Adrenal gland (tissue), 5 donors: ENCODE data around the gene IQGAP2.

Experiments used
- POLR2A ChIP-seq, 2 donors: fragments of 450-650 bp; IDR thresholded peaks; one replicate each; pipeline ENCODE4 v1.6.1; 2017; ENCODE audit warnings: antibody characterized with exemption in 2 of 2, mild to moderate bottlenecking in 2 of 2, moderate library complexity in 1 of 2
- TF ChIP-seq, protein P1 (sequence below), 6 experiments: fragments of 450-650 bp in 4 of 6; fragments of 200-600 bp in 2 of 6; sonication (generic) in 1 of 6; IDR thresholded peaks; 1 replicate in 5 of 6; 2 replicates in 1 of 6; pipeline versions ENCODE4 v1.5.1 to v1.8.0; 2016 to 2021; ENCODE audit warnings: antibody characterized with exemption in 6 of 6, mild to moderate bottlenecking in 2 of 6, moderate library complexity in 1 of 6
- donor health status: DM: no; HTN: no; CAD: no.

- TF ChIP-seq, protein P1, sequence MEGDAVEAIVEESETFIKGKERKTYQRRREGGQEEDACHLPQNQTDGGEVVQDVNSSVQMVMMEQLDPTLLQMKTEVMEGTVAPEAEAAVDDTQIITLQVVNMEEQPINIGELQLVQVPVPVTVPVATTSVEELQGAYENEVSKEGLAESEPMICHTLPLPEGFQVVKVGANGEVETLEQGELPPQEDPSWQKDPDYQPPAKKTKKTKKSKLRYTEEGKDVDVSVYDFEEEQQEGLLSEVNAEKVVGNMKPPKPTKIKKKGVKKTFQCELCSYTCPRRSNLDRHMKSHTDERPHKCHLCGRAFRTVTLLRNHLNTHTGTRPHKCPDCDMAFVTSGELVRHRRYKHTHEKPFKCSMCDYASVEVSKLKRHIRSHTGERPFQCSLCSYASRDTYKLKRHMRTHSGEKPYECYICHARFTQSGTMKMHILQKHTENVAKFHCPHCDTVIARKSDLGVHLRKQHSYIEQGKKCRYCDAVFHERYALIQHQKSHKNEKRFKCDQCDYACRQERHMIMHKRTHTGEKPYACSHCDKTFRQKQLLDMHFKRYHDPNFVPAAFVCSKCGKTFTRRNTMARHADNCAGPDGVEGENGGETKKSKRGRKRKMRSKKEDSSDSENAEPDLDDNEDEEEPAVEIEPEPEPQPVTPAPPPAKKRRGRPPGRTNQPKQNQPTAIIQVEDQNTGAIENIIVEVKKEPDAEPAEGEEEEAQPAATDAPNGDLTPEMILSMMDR (IDR thresholded peaks at IDR 0.05) = no peak
- no peak for TF ChIP-seq POLR2A (IDR thresholded peaks at IDR 0.05)
Observed at GRCh38 chr5:76471987-76472334, 68.9 kb downstream of the IQGAP2 start.
